ACC112 (cell line): ENCODE measurements around the gene GNA12.

ENCODE experiments used
- H2AFZ ChIP-seq: fragments of 200-600 bp; sonication (generic); one replicate; pipeline ENCODE4 v1.6.0; 2017; ENCODE audit warnings: antibody characterized with exemption, low read length; ENCODE audit not compliant: unreplicated experiment
- H3K27ac ChIP-seq: fragments of 200-600 bp; sonication (generic); 2 replicates; pipeline ENCODE4 v1.5.1; 2014; ENCODE audit warnings: low read depth, mild to moderate bottlenecking, antibody characterized with exemption, low read length, moderate library complexity
- H3K27me3 ChIP-seq: fragments of 200-600 bp; sonication (generic); 2 replicates; pipeline ENCODE4 v1.6.1; 2014; ENCODE audit warnings: mild to moderate bottlenecking, antibody characterized with exemption, low read length, moderate library complexity, mixed read lengths; ENCODE audit not compliant: insufficient read depth
- H3K36me3 ChIP-seq: fragments of 200-600 bp; sonication (generic); 2 replicates; pipeline ENCODE4 v1.6.1; 2016; ENCODE audit warnings: mild to moderate bottlenecking, antibody characterized with exemption, low read length, moderate library complexity, mixed read lengths; ENCODE audit not compliant: insufficient read depth
- H3K4me1 ChIP-seq: fragments of 200-600 bp; sonication (generic); one replicate; pipeline ENCODE4 v1.6.1; 2016; ENCODE audit warnings: low read length, mixed read lengths; ENCODE audit not compliant: insufficient read depth, unreplicated experiment, control insufficient read depth
- H3K4me3 ChIP-seq: fragments of 200-600 bp; sonication (generic); 2 replicates; pipeline ENCODE4 v1.5.1; 2014; ENCODE audit warnings: mild to moderate bottlenecking, low read depth, low read length
- H3K79me2 ChIP-seq: fragments of 200-600 bp; sonication (generic); one replicate; pipeline ENCODE4 v1.6.0; 2016; ENCODE audit warnings: low read length; ENCODE audit not compliant: control insufficient read depth, unreplicated experiment, insufficient read depth

Gene GNA12

DNA sequence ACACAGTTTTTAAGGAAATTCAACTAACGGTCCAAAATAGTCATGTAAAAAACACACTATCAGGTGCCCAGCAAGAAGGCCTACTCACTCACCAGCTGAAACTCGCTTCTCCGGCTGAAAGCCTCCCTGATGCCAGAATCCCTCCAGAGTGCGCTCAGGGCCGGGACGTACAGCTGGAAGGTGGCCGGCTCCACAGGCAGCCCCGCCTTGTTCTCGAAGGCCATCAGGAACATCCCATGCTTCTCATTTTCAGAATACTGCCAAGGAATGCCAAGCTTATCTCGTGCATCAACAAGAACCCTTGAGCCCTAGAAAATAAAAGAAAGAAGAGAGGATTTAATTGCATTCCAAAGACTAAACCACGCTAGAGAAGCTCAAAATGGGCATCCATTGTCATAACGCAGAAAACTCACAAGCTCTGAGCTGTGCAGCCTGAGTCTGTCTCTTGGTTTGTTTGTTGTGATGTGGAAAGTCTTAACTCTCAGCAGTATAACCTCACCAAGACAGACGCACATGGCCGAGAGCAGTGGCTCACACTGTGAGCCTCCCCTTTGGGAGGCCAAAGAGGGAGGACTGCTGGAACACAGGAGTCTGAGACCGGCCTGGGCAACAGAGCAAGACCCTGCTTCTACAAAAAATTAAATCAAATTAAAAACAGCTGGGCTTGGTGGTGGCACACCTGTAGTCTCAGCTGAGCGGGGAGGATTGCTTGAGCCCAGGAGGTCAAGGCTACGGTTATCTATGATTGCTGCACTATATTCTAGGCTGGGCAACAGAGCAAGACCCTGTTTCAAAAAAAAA lies 49.1 kb downstream of the GNA12 start:
- H3K79me2 ChIP-seq: peaks cover 35% of the 10 kb centered on the region
- H3K4me1 ChIP-seq: peaks cover 14% of the 10 kb centered on the region
- H3K27ac ChIP-seq: no peak overlapping the region; the same call in 1 of the 2 replicates
- H2AFZ ChIP-seq: no peak overlapping the region
- no peak overlapping the region for H3K4me3 ChIP-seq
- no peaks in the 10 kb centered on the region for H3K27me3 ChIP-seq
- H3K36me3 ChIP-seq: peaks cover 15% of the 10 kb centered on the region

GRCh38 chr7:2792856-2793487 lies 51.1 kb downstream of the GNA12 start:
- Histone ChIP-seq H3K4me1 (peaks cover 14% of the 10 kb centered on the region), H2AFZ (no peak overlapping the region), H3K36me3 (peaks cover 20% of the 10 kb centered on the region), H3K79me2 (peaks cover 25% of the 10 kb centered on the region), H3K4me3 (no peak overlapping the region), H3K27me3 (no peaks in the 10 kb centered on the region), H3K27ac (no peak overlapping the region)

GRCh38 chr7:2792235-2792634 lies 51.9 kb downstream of the GNA12 start:
- Histone ChIP-seq H3K4me1 (peaks cover 14% of the 10 kb centered on the region), H2AFZ (no peak overlapping the region), H3K27me3 (no peaks in the 10 kb centered on the region), H3K36me3 (peaks cover 25% of the 10 kb centered on the region), H3K79me2 (peaks cover 21% of the 10 kb centered on the region), H3K4me3 (no peak overlapping the region), H3K27ac (no peak overlapping the region)

- H3K36me3 ChIP-seq: peaks cover 33% of the 10 kb centered on the region
- H3K79me2 ChIP-seq: peaks cover 14% of the 10 kb centered on the region
These were observed 52.7 kb downstream of the GNA12 start for GRCh38 chr7:2791390-2791789.

DNA sequence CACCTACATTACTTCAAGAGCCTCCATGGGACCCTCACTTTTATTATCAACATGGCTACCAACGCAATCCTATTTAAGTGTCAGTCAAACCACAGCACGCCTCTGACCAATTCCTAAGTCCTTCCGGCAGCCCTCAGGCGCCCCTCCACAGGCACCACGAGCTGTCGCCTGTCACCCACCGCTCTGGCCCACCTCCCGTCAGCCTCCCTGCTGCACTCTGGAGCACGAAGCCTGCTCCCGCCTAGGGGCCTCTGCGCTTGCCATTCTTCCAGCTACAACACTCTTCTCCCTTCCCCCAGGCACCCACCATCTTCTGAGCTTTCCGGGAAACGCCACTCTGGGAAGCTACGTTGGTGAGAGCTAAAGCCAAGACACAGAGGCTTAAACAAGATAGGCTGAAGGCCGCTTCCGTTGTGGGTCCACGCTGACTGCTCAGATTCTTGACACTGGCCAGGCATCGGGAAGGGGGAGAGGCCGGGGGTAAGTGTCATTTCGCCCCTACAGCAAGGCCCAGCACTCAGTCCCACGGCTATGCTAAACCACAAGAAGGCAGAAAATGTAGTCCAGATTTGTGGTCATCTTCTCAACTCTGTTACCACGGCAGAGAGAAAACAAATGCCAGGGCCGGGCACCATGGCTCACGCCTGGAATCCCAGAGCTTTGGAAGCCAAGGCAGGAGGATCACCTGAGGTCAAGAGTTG lies 56.7 kb downstream of the GNA12 start:
- H3K27ac ChIP-seq: no peak overlapping the region
- peaks cover 35% of the 10 kb centered on the region for H3K36me3 ChIP-seq
- peaks cover 13% of the 10 kb centered on the region for H3K79me2 ChIP-seq
- H3K4me3 ChIP-seq: no peak overlapping the region
- no peak overlapping the region for H2AFZ ChIP-seq
- H3K4me1 ChIP-seq: peaks cover 10% of the 10 kb centered on the region
- H3K27me3 ChIP-seq: no peaks in the 10 kb centered on the region

More at GRCh38 chr7:2791390-2791789, 52.7 kb downstream of the GNA12 start:
- H3K4me1 ChIP-seq: peaks cover 5% of the 10 kb centered on the region
- no peak overlapping the region for H2AFZ ChIP-seq
- no peaks in the 10 kb centered on the region for H3K27me3 ChIP-seq
- no peak overlapping the region for H3K4me3 ChIP-seq
- H3K27ac ChIP-seq: no peak overlapping the region

- Histone ChIP-seq H3K27ac (no peak overlapping the region), H2AFZ (no peak overlapping the region), H3K4me1 (peaks cover 18% of the 10 kb centered on the region), H3K36me3 (peaks cover 32% of the 10 kb centered on the region), H3K27me3 (no peaks in the 10 kb centered on the region), H3K4me3 (no peak overlapping the region), H3K79me2 (peaks cover 13% of the 10 kb centered on the region)
These were observed 57.4 kb downstream of the GNA12 start for GRCh38 chr7:2786607-2787116.

DNA sequence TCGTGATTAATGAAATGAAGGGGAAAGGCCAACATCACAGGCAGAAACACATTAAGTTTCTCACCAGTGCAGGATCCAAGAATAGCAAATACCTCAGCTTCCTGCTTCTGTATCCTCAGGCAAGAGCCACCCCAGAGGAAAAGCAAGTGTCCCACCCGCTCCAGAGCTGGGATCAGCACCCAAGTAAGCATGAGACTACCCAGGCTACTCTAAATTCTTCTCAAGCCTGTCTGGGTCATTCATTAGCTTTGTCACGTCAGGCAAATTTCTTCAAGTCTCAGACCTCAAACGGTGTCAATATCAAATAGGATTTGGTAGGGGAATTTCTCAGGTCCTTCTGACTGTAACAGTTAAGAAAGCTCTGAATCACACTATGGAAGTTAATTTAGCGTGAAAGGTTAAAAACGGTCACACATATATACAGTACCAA lies 59.0 kb downstream of the GNA12 start:
- H3K4me1 ChIP-seq: peaks cover 18% of the 10 kb centered on the region
- H3K79me2 ChIP-seq: peaks cover 13% of the 10 kb centered on the region
- no peak overlapping the region for H2AFZ ChIP-seq
- no peak overlapping the region for H3K4me3 ChIP-seq
- H3K27me3 ChIP-seq: no peaks in the 10 kb centered on the region
- H3K36me3 ChIP-seq: peaks cover 35% of the 10 kb centered on the region
- H3K27ac ChIP-seq: peak overlapping the region; percentile 1; the same call in 1 of the 2 replicates

- H3K79me2 ChIP-seq: peaks cover 8% of the 10 kb centered on the region
- no peaks in the 10 kb centered on the region for H3K27me3 ChIP-seq
- no peak overlapping the region for H2AFZ ChIP-seq
- no peak overlapping the region for H3K4me3 ChIP-seq
- H3K4me1 ChIP-seq: peaks cover 24% of the 10 kb centered on the region
- peak overlapping the region; percentile 85 for H3K27ac ChIP-seq
- peaks cover 35% of the 10 kb centered on the region for H3K36me3 ChIP-seq
These were observed 61.5 kb downstream of the GNA12 start for GRCh38 chr7:2782565-2782964.

DNA sequence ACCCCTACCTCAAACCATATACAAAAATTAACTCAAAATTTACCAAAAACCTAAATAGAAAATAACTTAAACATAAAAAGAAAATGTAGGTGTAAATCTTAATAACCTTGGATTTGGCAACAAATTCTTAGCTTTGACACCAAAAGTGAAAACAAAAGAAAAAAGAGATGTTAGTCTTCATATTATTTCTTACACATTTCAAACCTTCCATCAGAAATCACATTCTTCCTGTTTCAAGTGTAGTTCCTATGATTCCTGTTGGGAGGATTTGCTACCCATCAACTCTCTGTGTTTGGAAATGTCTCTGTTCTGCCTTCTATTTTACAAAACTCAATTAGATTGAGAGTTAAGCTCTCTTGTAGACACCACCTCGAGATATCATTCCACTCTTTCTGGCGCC lies 62.0 kb downstream of the GNA12 start:
- Histone ChIP-seq H2AFZ (no peak overlapping the region), H3K79me2 (peaks cover 8% of the 10 kb centered on the region), H3K36me3 (peaks cover 33% of the 10 kb centered on the region), H3K27me3 (no peaks in the 10 kb centered on the region), H3K4me3 (no peak overlapping the region), H3K27ac (peak overlapping the region; percentile 85), H3K4me1 (peaks cover 24% of the 10 kb centered on the region)

- H3K79me2 ChIP-seq: peaks cover 8% of the 10 kb centered on the region
These were observed 62.5 kb downstream of the GNA12 start for GRCh38 chr7:2781636-2782035.

More at GRCh38 chr7:2781636-2782035, 62.5 kb downstream of the GNA12 start:
- Histone ChIP-seq H3K27ac (peak overlapping the region; percentile 85), H3K36me3 (peaks cover 28% of the 10 kb centered on the region), H2AFZ (no peak overlapping the region), H3K27me3 (no peaks in the 10 kb centered on the region), H3K4me1 (peaks cover 24% of the 10 kb centered on the region), H3K4me3 (no peak overlapping the region)
